ENCODE results near the gene SPOCK2.
A peak's percentile ranks its signal among the peaks of the same experiment; 100 is the strongest.
"Not testable (repeated sequence)": the region's sequence is repeated elsewhere in the genome, so short reads cannot be mapped to it uniquely, and the experiment has no call there.

SPOCK2 gene, protein sequence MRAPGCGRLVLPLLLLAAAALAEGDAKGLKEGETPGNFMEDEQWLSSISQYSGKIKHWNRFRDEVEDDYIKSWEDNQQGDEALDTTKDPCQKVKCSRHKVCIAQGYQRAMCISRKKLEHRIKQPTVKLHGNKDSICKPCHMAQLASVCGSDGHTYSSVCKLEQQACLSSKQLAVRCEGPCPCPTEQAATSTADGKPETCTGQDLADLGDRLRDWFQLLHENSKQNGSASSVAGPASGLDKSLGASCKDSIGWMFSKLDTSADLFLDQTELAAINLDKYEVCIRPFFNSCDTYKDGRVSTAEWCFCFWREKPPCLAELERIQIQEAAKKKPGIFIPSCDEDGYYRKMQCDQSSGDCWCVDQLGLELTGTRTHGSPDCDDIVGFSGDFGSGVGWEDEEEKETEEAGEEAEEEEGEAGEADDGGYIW

GRCh38 chr10:72087969-72088888, at the start of gene SPOCK2:
SPOCK2 (minus strand) TSS chr10:72088551; CDS start chr10:72088328, 223 bp downstream.
- peak; percentile 35 for DNase-seq (ENCODE audit: low spot score)

- DNase-seq (ENCODE audit: low spot score): no peak
Observed at GRCh38 chr10:72137583-72137982, 49.2 kb upstream of the SPOCK2 start.

GRCh38 chr10:72136225-72136624, 47.9 kb upstream of the SPOCK2 start:
- not testable (repeated sequence) for DNase-seq (ENCODE audit: low spot score)

DNA sequence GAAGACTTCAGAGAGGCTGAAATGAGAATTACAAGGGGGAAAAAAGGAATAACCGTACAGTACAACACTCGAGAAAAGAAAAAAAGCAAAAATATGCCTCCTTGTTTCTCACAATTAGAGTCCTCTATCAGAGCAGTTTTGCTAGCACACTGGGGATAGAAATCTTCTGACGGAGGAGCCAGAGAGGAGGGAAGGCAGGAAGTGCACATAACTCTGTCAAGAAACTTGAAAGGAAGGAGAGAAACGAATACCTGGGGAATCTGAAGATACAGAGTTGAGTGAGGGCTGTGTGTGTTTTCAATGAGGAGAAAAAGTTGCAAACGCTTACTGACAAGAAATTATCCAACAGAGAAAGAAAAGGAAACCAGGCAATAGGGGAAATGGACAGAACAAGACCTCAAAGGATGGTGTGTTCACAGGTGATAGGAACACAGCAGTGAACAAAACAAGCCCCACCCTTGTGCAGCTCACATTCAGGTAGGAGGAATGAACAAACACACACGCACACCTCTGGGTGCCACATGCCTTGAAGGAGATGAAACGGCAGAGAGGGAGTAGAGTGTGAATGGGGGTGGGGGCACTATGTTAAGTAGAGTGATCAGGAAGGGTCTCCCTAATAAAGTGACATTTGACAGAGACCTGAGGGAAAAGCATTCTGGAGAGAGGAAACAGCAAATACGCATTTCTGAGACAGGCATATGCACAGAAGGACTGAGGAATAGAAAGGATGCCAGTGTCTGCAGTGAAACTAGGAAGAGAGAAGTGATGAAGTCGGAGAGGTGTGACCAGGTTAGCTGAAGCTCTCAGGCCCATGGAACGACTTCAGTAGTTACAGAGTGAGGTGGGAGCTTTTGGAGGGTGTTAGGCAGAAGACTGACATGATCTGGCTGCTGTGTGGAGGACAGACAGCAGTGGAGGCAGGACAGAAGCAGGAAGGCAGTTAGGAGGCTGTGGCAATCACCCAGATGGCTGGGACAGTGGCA, 46.7 kb upstream of the SPOCK2 start:
- DNase-seq (ENCODE audit: low spot score): no peak

- peak; percentile 58 for DNase-seq (ENCODE audit: low spot score)
Observed at GRCh38 chr10:72133517-72133916, 45.2 kb upstream of the SPOCK2 start.

DNA sequence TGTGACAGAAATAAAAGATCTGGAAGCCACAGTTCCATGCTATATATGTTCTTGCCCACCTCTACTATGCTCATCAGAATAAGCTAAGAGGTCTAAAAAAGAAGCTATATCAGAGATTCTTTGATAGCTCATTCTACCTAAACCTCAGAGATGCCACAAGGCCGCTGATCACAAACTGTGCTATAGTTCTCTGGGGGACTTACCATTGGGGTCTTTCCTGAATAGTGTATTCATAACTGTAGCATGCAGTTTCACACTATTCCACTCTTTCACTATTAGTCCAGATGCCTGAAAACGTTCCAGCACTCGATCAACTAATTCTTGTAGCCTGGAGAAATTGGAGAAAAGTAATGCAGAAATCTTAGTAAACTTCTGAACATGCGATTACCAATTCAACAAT, 44.5 kb upstream of the SPOCK2 start:
- no peak for DNase-seq (ENCODE audit: low spot score)

- DNase-seq (ENCODE audit: low spot score): no peak
Observed at GRCh38 chr10:72127571-72127970, 39.2 kb upstream of the SPOCK2 start.

GRCh38 chr10:72126872-72127232, 38.5 kb upstream of the SPOCK2 start:
- no peak for DNase-seq (ENCODE audit: low spot score)

DNA sequence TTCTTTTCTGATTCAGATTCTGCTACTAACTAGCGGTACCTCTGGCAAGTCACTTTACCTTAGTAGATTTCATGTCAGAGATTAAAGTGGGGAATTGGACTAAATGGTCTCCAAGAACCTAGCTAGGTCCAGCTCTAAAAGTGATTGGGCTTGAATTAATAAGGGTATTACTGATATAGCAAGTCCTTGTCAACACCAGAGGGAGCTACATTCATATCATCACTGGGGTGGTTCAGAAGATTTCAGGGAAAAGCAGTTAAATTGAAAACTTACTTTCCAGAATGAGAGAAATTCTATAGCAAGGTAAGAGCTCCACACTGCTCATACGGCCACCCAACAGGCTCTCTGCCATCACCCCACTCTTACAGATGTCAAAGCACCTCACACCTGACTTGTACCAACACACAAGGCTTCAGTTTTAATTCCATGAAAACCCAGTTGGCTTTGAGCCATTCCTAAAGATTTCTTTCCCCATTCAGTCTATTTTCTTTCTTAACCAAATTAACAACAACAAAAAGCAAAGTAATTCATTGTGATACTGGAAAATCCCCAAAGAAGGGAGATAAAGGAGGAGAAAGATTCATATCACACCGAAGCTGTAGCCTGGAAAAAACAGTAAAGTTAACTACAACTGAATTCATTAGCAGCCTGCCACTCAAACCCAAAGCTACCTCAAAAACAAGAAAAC, 38.0 kb upstream of the SPOCK2 start:
- DNase-seq (ENCODE audit: low spot score): peak; percentile 54

GRCh38 chr10:72124989-72125388, 36.6 kb upstream of the SPOCK2 start:
- peak; percentile 24 for DNase-seq (ENCODE audit: low spot score)

GRCh38 chr10:72124381-72124780, 36.0 kb upstream of the SPOCK2 start:
- no peak for DNase-seq (ENCODE audit: low spot score)

DNA sequence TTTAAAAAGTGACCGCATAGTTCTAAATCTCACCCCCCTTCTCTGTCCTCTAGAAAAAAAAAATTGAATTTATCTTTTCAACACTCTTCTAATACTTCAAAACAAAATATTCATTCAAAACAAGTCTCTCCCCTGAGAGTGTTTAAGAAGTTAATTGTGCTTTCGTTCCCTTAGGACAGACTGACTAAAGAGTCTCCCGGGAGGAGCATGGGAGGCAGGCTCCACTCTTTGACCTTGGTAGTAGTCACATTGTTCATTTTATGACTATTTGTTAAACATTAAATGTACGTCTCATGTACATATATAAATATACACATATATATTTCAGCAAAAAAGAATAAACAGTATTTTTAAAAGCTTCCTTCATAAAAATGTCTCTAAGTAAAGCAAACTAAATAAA, 35.3 kb upstream of the SPOCK2 start:
- no peak for DNase-seq (ENCODE audit: low spot score)

DNA sequence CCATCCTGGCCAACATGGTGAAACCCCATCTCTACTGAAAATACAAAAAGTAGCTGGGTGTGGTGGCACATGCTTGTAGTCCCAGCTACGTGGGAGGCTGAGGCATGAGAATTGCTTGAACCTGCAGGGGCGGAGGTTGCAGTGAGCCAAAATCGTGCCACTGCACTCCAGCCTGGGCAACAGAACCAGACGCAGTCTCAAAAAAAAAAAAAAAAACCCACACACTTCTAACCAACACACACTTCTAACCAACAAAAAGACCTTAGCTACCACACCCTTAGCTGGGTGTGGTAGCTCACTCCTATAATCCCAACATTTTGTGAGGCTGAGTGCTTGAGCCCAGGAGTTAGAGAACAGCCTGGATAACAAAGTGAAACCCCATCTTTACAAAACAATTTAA, 33.9 kb upstream of the SPOCK2 start:
- DNase-seq (ENCODE audit: low spot score): no peak

GRCh38 chr10:72121389-72121788, 33.0 kb upstream of the SPOCK2 start:
- DNase-seq (ENCODE audit: low spot score): no peak

DNA sequence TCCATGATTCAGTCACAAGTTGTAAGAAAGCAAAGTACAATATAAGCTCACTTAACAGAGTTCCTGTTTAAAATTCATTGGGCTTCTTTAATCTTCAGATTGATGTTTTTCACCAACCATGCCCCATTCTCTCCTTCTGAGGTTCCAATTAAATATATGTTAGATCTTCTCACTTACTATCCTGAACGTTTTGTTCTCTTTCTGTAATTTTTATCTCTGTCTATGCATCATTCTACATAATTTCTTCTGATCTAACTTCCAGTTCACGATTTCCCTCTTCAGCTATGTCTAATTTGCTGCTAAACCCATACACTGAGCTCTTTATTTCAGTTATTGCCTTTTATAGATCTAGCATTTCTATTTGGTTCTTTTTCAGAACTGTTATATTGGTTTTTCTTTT, 28.0 kb upstream of the SPOCK2 start:
- no peak for DNase-seq (ENCODE audit: low spot score)

- DNase-seq (ENCODE audit: low spot score): no peak
Observed at GRCh38 chr10:72114706-72115450, 26.5 kb upstream of the SPOCK2 start.

DNA sequence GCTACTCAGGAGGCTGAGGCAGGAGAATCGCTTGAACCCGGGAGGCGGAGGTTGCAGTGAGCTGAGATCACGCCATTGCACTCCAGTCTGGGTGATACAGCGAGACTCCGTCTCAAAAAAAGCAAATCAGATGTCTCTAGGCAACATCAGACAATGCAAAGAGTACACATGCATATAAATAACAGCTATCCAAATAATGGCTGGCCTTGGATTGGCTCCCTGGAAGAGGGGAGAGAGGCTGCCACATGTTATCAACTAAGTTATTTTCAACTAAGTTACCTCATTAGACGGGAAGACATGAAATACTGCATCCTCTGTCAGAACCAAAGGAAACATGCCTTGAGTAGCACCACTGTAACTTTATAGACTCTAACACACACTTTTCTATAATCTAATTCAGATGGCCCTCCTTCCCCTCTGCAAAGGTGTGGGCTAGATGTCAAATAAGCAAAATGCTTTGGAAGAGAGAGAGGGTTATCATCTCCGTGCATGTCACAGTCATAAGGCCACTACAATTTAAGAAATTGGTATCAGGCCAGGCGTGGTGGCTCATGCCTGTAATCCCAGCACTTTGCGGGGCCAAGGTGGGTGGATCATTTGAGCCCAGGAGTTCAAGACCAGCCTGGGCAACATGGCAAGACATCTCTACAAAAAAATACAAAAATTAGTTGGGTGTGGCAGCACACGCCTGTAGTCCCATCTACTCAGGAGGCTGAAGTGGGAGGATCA, 22.5 kb upstream of the SPOCK2 start:
- DNase-seq (ENCODE audit: low spot score): no peak

- no peak for DNase-seq (ENCODE audit: low spot score)
Observed at GRCh38 chr10:72109636-72110157, 21.3 kb upstream of the SPOCK2 start.

DNA sequence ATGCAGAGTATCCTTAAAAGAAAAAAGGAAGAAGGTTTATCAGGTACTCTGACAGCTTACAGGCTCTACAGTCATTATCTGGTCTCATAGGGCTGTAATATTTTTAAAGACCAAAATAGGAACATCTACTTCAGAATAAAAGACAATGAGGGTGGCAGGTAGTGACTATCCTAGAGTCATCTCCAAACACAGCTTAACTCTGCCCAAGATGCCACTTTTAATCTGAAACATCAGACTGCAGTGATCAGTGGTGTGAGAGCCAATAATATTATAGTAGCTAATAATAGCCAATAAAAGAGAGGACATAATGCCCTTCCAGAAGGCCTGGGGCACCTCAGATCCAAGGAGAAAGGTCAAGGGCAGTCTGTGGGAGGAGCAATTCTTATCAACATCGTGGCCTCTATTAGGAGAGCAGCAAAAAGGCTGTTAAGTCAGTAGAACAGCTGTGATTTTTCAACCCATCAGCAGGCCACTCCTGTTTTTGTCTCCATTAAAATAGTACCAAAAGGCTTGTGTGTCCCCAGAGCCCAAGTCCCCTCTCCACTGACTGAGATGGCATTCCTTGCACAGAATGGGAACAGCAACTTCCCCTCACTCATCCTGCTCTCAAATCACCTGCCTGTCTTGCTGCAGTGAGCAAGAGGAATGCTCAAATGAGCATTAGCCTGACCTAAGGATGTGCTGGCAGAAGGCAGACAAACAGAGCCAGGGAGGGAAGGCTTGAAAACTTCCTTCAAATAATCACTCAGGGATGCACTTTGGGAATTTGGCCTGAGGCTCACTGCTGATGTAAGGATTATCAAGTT, 20.7 kb upstream of the SPOCK2 start:
- no peak for DNase-seq (ENCODE audit: low spot score)
